GM12874 (cell line): ENCODE data around the gene ALDH8A1.

Experiments
- TF ChIP-seq, protein P1 (sequence below): IDR thresholded peaks from 2 replicates; pipeline ENCODE4 v1.5.1; 2011; ENCODE audit warnings: low read depth, mild to moderate bottlenecking, control low read depth, low read length, moderate library complexity; ENCODE audit not compliant: insufficient read depth

ALDH8A1 gene

DNA sequence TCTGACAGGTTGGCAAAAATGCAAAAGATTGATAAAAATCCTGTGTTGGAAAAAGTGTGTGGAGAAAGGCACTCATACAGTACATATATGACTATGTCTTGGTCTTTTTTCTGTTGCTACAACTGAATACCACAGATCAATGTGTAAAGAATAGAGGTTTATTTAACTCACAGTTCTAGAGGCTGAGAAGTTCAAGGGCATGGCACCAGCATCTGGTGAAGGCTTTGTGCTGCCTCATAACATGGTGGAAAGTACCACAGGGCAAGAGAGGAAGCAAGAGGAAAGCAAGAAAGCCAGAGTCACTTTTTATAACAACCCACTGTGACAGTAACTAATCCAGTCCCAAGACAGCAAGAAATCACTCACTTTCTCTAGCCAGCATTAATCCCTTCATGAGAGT is 57.5 kb downstream of the ALDH8A1 start:
- TF ChIP-seq, protein P1, sequence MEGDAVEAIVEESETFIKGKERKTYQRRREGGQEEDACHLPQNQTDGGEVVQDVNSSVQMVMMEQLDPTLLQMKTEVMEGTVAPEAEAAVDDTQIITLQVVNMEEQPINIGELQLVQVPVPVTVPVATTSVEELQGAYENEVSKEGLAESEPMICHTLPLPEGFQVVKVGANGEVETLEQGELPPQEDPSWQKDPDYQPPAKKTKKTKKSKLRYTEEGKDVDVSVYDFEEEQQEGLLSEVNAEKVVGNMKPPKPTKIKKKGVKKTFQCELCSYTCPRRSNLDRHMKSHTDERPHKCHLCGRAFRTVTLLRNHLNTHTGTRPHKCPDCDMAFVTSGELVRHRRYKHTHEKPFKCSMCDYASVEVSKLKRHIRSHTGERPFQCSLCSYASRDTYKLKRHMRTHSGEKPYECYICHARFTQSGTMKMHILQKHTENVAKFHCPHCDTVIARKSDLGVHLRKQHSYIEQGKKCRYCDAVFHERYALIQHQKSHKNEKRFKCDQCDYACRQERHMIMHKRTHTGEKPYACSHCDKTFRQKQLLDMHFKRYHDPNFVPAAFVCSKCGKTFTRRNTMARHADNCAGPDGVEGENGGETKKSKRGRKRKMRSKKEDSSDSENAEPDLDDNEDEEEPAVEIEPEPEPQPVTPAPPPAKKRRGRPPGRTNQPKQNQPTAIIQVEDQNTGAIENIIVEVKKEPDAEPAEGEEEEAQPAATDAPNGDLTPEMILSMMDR, result no peak

DNA sequence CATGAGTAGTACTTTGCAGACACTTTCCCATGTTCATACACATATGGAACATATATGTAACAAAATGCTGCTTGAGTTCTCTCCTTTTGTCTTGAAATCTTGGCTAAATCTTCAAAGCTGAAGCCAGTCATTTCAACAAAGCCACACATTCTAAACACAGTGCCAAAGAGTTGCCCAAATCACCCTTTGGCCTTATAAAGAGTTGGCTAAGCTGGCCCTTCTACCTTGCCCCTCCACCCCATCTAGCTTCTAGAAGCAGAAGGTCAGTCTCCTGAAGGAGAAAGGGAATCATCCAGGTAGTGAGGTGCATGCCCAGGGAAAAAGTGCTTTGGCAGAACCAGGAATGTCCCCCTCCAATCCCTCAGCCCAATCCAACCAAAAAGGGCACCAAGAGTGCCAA is 58.3 kb downstream of the ALDH8A1 start:
- TF ChIP-seq, protein P1, result no peak

DNA sequence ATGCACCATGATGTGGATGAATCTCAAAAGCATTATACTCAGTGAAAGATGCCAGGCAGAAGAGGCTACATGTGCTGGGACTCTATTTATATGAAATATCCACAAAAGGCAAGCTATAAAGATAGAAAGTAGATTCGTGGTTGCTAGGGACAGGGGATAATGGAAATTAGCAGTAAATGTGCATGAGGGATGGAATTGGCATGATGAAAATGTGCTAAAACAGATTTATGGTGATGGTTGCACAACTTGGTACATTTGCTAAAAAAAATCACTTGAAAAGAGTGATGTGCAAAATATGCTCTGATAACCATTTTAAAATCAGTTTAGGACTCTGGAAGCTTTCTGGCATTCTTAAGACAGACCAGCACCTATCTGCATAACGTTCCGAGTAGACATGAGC is 61.6 kb downstream of the ALDH8A1 start:
- TF ChIP-seq, protein P1, result no peak

DNA sequence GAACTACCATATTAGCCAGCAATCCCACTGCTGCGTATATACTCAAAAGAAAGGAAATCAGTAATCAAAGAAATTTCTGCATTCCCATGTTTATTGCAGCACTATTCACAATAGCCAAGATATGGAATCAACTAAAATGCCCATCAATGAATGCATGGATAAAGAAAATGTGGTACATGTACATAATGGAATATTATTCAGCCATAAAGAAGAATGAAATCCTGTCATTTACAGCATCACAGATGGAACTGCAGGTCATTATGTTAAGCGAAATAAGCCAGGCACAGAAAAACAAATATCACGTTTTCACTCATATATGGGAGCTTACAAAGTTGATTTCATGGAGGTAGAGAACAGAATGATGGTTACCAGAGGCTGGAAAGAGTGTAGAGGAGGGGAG is 65.1 kb downstream of the ALDH8A1 start:
- TF ChIP-seq, protein P1, result no peak

DNA sequence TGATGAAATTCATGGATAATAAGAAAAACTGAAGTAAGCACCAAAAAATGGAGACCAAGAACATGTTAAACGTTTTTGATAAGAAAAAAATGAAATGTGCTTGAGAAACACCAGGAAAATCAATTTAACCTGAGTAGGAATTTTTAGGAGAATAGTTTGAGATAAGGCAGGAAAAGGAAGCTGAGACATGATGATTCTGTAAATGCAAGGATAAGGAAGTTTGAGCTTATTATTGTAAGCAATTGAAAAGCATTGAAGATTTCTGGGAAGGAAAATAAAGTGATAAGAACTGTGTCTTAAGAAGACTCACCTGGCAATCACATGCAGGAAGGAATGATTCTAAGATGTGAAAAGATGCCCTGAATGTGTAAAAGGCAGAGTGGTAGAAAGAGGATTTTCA is 66.6 kb downstream of the ALDH8A1 start:
- TF ChIP-seq, protein P1, result no peak

DNA sequence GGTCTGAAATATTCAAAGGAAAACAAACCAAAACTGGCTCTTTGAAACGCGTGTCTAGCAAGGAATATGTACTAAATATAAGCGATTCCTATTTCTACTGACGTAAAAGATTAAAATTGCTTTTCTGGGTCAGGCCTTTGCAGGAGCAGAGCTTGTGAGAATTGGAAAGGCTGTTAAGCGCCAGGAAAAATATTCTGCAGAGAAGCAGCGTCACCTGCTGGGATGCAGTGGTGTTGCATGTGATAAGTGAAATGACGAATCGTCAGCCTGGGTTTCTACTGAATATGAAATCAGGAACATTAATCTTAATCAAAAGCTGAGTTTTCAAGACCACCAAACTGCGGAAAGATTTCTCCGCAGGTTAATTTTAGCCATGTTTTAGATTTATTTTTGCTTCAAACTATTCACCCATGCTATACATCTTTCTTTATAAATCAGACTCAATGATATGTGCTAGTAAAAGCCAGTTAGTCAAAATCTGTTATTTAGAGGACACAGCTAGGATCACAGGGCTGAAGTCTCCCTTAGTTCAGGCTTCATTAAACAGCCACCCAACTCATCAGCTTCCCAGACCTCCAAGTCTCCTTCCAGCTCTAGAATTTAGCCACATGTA is 67.4 kb downstream of the ALDH8A1 start:
- TF ChIP-seq, protein P1, result peak; percentile 87

DNA sequence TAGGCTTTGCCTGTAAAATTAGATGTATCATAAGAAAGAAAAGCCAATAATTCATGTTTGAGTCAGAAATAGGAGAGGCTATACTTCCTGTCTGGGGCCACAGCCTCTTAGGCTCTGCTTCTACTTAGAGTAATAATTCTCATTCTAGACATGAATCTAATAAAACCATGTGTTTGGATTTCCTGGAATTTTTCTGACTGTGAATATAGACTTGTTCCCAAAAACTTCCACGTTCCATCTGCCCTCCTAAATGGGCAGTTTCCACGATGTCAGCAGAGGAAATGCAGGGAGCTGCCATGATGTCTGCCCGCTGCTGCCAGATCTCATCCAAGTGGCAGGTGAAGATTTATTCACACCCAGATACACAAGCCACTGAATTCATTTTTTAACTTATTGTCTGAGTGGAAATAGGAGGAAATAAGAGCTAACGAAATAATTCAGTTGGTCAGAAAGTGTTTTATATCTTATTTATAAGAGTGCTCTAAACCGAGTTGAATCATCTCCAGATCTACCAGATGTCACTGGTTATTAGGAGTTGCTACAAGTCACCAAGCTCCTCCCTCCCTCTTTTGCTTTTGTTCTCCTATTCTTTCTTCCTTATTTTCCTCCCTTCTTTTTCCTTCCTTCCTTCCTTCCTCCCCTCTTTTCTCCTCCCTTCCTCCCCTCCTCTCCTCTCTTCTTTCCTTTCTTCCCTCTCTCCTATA is 69.3 kb downstream of the ALDH8A1 start:
- TF ChIP-seq, protein P1, result no peak
